Left colon (tissue), 2 donors: Measurements from ENCODE around the gene EPN1. TPM values are rescaled to one million over a fixed set of nuclear protein-coding genes. Genes with fewer than 3 reads are reported as not detected.
A peak's percentile ranks its signal among the peaks of the same experiment; 100 is the strongest.

Source experiments
- ATAC-seq: fragments of 200-7000 bp; cut with Tn5 transposase; one replicate; pipeline ENCODE4 v1.9.1; 2020; ENCODE audit warnings: mild to moderate bottlenecking, moderate library complexity
- DNase-seq, 2 donors: peaks; one replicate each; pipeline ENCODE4 v3.0.0-alpha.2; 2020
- intact Hi-C, 2 donors: fragments of 100-400 bp; cut with DNase I in 1 of 2; cut with micrococcal nuclease in 1 of 2; formaldehyde crosslinking; loops; one replicate each; pipeline versions ENCODE4 v1.11.2 to v1.14.0; 2022; cut with DNase I, micrococcal nuclease
- total RNA-seq, 2 donors: library from RNA; stranded (reverse); fragmentation: NEBNext Ultra II Directional; extraction: Animal tissue kit (Norgen Biotek cat#: 25700); gene quantifications; one replicate each; pipeline ENCODE4 v1.2.1, GENCODE V29; 2021
- donor health status: DM: no; HTN: no; CAD: no.
- donor health status: DM: yes; HTN: yes; CAD: no.

Gene EPN1
- total RNA-seq, 2 donors from 2014 or later: 235 to 239 TPM

DNA sequence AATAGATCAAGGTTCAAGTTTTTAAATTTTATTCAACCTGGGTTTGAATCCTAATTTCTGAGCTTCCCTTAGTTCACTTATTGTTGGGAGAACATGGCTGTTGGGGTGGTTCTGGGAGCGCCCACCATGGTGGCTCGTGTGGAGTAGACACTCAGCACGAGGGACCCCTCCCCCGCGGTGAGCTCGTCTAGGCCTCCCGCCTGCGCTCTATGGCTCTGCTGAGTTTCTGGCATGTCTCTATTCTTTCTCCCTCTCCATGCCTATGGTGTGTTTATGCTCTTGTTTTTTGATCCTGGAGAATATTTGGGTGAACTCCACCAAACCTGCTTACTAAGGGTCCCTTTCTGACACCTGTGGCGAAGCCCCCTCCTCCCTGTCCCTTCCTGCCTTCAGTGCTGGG, 1.6 kb upstream of the EPN1 start:
- DNase-seq (no peak), ATAC-seq (no peak)
- intact Hi-C loops: no loop called here

DNA sequence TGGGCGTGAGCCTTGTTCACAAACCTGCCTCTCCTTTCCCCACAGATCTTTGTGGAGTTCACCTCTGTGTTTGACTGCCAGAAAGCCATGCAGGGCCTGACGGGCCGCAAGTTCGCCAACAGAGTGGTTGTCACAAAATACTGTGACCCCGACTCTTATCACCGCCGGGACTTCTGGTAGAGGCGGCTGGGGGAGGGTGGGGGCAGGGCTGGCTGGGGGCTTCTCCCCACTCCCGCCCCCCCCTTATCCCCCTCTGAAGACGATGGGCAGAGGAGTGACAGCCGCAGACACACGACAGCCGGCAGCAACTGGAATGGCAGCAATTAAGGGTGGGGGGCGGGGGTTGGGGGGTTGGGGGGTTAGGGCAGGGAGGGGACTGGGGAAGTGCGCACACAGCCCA, 1.1 kb upstream of the EPN1 start:
- intact Hi-C loops: no loop called here
- no peak for ATAC-seq
- no peak for DNase-seq

DNA sequence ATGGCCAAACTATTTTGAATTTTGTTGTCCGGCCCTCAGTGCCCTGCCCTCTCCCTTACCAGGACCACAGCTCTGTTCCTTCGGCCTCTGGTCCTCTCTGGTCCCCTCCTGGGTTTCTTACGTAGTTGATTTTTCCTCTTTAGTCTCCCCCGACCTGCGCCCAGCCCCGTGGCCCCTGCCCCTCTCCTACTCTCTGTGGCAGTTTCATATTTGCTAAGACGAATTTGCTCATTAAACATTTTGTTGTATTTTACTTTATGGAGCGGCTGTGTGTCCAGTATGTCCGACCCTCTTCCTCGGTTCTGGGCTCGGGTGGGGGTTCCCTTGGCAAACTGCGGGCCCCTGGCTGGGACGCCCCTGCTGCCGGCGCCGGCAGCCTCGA, 576 bp upstream of the EPN1 start:
- no peak for DNase-seq
- ATAC-seq: no peak
- intact Hi-C loops: no loop called here

DNA sequence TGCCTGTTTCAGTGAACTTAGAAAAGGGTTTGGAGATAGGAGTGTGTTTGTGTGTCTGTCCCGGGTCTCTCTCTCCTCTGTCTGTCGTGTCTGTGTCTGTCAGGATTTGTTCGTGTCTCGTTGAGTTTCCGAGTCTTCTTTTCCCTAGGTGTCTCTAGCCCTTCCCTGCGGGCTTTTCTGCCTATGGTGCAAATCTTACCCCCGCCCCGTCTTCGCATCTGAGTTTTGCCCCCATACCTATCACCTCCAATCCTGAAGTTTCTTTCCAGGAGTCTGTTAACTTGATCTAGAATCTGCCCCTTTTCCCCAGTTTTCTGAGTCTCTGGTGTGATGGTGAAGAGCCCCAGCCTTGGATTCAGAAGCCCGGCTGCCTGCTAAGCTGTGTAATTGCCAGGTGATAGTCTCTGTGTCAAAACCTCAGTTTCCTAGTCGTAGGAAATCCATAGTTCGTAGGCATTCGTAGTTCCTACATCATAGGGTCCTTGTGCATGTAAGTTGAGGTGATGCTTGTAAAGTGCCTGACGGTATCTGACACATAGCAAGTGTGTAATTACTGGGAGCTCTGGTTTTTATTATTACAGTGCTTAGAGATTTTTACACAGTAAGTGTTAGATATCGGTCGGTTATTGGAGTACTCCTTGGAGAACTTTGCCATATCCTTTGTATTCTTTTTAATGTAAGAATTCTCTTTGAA, 782 bp downstream of the EPN1 start:
- intact Hi-C loops: no loop called here
- peak; percentile 1 for ATAC-seq
- DNase-seq: no peak

DNA sequence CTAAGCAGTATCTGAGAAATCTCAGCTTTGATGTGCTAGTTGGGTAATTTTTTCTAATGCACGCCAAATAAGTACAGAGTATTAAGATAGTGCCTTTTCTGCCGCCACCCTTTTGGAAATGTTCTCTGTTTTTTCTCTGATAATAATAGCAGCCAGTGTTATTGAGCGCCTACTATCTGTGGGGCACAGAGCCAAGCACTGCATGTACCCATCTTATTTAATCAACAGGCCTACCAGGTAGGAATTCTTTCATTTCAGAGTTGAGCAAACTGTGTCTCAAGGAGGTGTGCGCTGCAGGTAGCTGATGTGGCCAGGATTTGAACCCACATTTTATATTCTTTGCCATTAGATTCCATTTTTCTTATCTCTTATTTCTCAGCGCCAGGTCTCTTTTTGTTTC, 1.4 kb downstream of the EPN1 start:
- ATAC-seq: no peak
- no peak for DNase-seq
- intact Hi-C loops: no loop called here

DNA sequence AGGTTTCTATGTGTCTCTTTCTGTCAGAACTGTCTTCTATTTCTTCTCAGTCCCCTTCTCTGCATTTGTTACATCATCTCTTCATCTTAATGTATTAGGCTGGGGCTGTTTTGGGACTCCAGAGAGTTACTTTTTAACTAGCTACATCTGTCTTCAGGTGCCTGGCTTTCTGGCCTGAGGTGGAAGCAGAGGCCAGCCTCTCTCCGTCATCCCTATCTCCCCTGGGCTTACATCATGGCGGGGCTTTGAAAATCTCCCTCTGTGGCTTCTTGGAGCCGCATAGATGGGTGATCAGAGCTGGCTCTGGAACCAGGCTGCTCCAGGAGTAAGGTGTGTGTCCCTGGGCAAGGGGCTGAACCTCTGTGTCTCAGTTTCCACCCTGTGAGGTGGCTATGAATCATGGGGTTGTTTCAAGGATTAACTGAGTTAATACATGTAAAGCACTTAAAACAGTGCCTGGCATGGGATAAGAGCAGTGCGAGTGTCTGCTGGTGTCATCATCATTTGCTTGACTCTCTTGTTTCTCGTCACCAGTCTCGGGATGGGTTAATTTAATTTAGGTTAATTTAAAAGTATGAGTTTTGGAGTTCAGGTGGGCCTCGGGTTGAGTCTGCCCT, 2.0 kb downstream of the EPN1 start:
- intact Hi-C loops: no loop called here
- no peak for ATAC-seq
- DNase-seq: no peak

DNA sequence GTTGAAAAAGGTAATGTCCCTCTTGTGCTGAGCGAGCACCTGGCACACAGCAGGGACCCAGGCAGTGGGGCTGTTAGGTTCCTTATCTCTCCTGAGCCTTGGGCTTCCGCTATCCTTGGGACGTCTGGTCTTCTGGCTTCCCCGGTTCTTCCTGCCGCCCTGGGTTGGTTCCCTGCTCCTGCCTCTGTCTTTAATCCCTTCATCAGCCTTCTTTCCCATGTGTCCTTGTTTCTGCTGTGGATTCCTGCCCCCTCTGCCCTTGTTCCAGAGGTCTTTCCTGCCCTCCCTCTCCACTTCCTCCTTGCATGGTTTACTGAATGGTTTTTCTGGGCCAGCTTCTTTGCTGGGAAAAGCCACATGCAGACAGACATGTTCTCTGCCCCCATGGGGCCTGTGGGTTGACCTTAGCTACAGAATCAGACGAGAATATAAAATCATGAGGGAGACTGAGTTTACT, 2.6 kb downstream of the EPN1 start:
- intact Hi-C loops: no loop called here
- DNase-seq (peak in 1 of 2 donors; percentile 49), ATAC-seq (peak; percentile 31)

DNA sequence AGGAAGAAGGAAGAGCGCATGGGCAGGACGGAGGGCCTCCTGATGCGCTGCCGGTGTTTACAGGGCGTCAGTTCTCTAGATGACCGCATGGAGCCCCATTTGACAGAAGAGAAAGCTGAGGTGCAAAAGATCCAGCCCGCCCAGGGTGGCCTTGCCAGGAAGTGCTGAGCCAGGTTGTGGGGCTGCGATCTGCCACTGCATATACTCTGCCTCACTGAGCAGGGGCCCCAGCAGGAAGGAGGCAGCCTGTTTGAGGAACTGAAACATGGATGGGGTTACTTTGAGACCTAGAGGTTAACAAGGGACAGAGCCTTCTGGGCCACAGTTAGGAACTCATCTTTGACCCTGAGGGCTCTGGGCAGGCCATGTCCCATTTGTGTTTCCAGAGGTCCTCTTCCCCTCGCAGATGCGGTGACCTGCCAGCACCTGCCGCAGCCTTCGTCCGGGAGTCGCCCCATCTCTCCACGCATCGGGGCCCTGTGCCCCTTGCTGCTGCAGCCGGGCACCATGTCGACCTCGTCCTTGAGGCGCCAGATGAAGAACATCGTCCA, 3.2 kb downstream of the EPN1 start:
- ATAC-seq (peak; percentile 17), DNase-seq (peak; percentile 60 to 63)
- intact Hi-C loops: no loop called here

DNA sequence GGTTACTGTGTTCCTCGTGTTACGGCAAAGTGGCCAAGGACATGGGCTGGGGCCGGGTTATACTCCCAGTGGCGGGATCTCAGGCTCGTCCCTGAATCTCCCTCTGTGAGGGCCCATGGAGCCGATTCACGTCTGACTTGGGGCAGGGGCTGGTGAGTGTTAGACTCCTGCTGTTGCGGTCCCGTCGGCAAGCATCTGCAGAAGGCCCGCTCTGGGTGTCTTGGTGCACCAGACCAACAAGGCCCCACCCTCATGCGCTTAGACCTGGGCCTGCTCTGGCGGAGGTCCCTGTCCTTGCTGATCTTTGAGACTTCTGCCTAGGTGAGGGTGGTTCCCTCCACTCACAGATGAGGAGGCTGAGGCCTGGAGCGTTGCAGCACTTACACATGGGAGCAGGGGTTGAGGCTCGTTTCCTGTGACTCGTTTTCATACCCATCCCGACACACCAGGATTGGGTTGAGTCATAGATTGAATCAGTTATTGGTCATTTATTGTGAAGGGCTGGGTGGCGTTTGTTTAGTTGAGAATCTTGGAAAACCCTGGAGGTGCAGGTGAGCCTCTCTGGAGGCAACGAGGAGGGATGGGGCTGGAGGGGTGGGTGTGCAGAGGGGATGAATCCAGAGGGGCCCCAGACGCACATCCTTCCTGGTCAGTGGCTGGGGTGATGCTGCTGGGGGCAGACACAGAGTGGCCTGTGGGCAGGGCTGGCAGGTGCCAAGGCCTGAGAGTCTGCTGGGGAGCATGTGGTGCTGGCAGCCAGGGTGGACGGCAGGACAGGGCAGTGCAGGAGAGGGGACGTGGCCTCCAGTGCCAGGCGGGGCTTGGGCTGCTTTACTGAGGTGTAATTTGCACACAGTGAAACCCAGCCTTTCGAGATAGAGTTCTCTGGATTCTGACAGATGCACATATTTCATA, 4.6 kb downstream of the EPN1 start:
- ATAC-seq (no peak), DNase-seq (peak in 1 of 2 donors; percentile 27)
- intact Hi-C loops: no loop called here

DNA sequence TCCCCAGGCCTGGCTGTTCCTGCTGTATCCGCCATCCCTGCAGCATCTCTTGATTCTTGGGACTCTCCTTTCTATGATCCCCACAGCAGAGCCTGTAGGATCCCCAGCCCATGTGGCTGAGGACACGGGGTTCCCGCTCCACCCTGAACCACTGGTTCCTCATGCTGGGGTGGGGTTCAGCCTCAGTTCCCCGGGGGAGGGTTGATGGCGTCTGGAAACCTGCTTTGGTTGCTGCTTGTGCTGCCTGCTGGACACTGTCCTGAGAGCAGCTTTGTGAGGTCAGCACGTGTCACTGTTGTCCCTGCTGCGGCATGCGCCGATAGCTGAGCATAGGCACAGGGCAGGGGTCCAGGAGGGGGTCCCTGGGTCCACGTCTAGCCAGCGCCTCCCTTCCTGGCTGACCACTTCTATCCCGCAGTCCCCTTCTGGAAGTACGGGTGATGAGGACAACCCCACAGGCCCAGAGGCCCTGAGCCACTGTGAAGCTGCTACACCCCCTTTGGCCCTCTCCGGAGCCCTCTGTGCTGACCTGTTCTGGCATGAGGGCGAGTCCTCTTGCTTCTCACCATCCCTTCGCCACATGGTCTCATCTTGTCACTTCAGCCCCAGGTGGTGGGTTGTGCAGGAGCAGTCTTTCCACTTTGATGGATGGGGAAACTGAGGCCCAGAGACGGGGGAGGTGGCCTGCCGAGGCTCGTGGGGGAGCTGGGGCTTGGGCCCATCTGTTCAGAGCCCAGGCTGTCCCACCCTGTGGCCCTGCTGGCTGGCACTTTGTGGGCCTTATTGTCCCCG, 5.5 kb downstream of the EPN1 start:
- no peak for ATAC-seq
- intact Hi-C loops: no loop called here
- DNase-seq: no peak

DNA sequence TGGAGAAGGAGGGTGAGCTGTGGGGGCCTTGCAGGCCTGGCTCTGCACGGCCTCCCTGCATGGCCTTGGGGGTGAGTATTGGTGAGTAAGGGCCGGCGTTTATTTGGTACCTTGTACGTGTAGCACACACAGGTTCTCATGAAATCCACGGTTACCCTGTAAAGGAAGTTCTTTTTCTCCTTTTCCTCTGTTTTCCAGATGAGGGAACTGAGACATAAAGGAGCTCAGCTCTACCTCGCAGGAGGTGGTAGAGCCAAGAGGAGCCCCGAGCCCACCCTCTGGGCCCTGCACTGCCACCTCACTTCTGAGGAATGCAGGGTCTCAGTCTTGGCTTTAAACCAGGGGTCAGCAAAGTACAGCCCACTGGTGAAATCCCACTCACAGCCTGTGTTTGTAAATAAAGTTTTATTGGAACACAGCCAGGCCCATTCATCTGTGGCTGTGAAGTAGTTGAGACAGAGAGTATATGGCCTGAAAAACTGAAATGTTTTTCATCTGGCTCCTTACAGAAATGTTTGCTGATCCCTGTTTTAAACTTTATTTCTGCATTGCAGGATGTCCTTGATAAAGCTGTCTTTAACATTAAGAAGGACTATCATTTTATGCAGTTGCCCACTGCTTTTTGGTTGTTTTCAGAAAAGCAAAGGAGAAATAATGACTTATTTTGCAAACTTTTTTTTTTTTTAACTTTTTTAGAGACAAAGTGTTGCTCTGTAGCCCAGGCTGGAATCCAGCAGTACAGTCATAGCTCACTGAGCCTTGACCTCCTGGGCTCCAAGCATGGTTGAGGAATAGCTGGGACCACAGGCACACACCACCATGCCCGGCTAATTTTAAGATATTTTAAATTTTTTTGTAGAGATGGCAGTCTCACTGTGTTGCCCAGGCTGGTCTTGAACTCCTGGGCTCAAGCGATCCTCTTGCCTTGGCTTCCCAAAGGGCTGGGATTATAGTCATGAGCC, 6.4 kb downstream of the EPN1 start:
- ATAC-seq (no peak), DNase-seq (no peak)
- intact Hi-C loops: no loop called here

DNA sequence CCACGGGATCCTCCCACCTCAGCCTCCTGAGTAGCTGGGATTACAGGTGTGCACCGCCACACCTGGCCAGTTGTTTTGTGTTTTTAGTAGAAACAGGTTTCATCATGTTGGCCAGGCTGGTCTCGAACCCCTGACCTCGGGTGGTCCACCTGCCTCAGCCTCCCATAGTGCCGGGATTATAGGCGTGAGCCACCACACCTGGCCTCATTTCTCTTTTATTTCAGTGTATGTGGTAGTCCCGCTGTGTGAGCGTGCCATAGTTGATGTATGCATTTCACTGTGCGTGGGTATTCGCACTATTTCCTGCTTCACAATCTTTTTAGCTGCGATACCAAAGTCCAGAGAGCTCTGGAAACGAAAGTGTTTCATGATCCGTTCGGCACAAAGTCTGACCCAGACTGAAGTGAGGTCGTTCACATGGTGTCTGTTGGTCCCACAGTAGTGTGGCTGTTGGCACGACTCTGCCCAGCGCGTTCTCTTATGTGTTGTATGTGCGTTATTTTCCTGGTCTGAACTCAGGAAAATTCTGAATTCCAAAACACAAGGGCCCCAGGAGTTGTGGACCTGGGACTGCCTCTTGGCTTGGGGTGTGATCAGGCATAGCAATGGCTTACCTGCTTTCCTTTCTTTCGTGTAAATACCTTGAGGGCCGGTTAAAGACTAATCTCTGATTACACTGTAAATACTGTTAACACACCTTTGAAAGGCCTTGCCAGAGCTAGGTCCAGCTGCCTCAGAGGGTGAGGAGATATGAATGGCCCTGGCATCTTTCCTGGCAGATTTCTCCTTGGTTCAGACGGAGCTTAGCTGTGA, 8.6 kb downstream of the EPN1 start:
- ATAC-seq (peak; percentile 60), DNase-seq (peak; percentile 64 to 76)
- intact Hi-C loops: no loop called here

DNA sequence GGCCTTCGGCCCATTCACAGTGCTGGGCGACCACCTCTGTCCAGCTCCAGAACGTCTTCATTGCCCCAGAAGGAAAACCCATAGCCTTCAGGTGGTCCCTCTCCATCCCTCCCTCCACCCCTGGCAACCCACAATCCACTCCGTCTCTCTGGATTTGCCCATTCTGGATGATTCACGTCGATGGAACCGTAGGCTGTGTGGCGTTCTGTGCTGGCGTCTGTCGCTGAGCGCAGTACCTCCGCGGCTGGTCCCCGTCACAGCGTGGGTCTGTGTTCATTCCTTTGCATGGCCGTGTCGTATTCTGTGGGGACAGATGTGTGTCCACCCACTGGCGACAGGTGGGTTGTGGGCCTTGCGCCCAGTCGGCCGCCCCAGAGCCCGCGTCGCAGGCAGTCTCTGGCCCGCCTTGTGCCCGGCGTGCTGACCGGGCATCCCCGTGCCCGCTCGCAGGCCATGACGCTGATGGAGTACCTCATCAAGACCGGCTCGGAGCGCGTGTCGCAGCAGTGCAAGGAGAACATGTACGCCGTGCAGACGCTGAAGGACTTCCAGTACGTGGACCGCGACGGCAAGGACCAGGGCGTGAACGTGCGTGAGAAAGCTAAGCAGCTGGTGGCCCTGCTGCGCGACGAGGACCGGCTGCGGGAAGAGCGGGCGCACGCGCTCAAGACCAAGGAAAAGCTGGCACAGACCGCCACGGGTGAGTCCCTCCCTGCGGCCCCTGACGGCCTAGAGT, 10.1 kb downstream of the EPN1 start:
- DNase-seq (peak in 1 of 2 donors; percentile 31), ATAC-seq (no peak)
- intact Hi-C loops: no loop called here

DNA sequence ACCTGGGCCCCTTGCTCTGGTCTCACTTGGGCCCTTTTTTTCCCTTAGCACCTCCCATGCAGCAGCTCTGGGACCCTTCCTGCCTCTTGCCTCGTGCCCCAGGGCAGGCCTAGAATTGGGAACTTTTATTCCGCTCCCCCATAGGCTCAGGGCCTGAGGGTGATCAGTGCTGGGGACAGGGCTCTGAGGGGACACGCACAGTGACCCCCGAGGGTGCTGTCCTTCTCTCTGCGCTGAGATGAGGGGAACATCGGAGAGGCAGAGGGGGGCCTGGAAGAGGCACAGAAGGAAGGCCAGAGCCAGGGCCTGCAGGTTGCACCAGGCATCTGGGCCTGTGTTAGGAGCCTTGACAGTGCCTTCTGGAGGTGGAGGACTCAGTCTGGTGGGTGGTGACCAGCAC, 10.8 kb downstream of the EPN1 start:
- ATAC-seq (no peak), DNase-seq (no peak)

DNA sequence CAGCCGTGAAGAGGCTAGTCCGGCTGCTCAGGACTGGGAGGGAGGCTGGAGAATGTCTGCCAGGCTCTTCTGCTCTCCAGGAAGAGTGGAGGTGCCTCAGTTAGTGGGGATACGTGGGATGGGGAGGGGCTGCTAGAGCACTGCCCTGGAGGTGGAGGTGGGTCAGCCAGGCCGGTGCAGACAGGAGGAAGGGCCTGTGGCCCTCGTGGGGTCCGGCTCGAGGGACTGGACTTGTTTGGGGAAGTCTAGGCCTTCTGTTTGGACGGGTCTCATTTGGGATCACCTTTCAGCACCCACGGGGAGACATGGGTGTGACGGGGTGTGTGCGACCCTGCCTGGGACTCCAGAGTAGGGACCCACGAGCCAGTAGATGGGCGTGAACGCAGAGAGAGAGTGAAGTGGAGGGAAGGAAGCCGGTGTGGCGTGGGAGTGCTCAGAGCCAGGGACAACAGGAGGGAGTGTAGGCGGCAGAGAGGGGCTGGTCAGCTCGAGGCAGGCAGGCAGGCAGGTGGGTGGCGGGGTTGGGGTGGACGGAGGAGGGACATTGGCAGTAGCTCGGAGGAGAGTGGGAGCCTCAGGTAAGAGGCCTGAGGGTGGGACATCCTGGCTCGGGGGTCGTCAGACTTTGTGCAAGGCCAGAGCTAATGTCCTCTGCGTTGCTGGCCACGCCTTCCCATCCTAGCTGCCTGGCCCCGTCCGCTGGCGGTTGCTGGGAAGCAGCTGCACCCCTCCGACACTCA, 11.5 kb downstream of the EPN1 start:
- intact Hi-C loops: no loop called here
- ATAC-seq (no peak), DNase-seq (peak in 1 of 2 donors; percentile 36)

More for the DNA sequence above, 10.8 kb downstream of the EPN1 start:
- intact Hi-C loops: no loop called here
